CD4-positive, alpha-beta T cell (primary cell): Measurements from ENCODE around the gene DHRS3. TPM values are rescaled to one million over a fixed set of nuclear protein-coding genes. Genes with fewer than 3 reads are reported as not detected.
A peak's percentile ranks its signal among the peaks of the same experiment; 100 is the strongest.

ENCODE experiments used
- ATAC-seq: fragments of 200-7000 bp; cut with Tn5 transposase; one replicate; pipeline ENCODE4 v1.10.0; 2022; ENCODE audit warnings: mild to moderate bottlenecking; ENCODE audit not compliant: poor library complexity
- CTCF ChIA-PET: fragments of 350-600 bp; sonication (Branson Sonifier 250); formaldehyde crosslinking; loops from one replicate; lab custom pipeline; 2021; ENCODE audit warnings: antibody characterized with exemption, inconsistent platforms; lab: Charles Lee
- POLR2A ChIA-PET: fragments of 350-600 bp; sonication (Branson Sonifier 250); formaldehyde crosslinking; loops from one replicate; lab custom pipeline; 2021; ENCODE audit warnings: antibody characterized with exemption, inconsistent platforms; lab: Charles Lee
- DNase-seq, 14 experiments: peaks; one replicate each; pipeline ENCODE4 v3.0.0-alpha.2; 2013 to 2020; ENCODE audit warnings: mixed read lengths in 2 of 14
- H3K27ac ChIP-seq, 2 donors: one replicate each; pipeline versions ENCODE4 v1.5.1 to v1.7.0; 2013; ENCODE audit warnings: low read length in 2 of 2, low read depth in 1 of 2, mild to moderate bottlenecking in 1 of 2
- H3K27me3 ChIP-seq, 2 experiments: 1 replicate in 1 of 2; 2 replicates in 1 of 2; pipeline versions ENCODE4 v1.6.1 to v1.7.0; 2013; ENCODE audit warnings: low read length in 2 of 2, control low read depth in 1 of 2, mild to moderate bottlenecking in 1 of 2, moderate library complexity in 1 of 2; ENCODE audit not compliant: insufficient read depth in 2 of 2, control insufficient read depth in 1 of 2
- H3K36me3 ChIP-seq: one replicate; pipeline ENCODE4 v1.6.1; 2013; ENCODE audit warnings: low read length, control low read depth; ENCODE audit not compliant: insufficient read depth
- H3K4me1 ChIP-seq: one replicate; pipeline ENCODE4 v1.6.1; 2013; ENCODE audit warnings: low read length, control low read depth; ENCODE audit not compliant: insufficient read depth
- H3K4me3 ChIP-seq: one replicate; pipeline ENCODE4 v1.5.1; 2013; ENCODE audit warnings: mild to moderate bottlenecking, low read length, moderate library complexity
- H3K9me3 ChIP-seq, 2 experiments: 1 replicate in 1 of 2; 2 replicates in 1 of 2; pipeline versions ENCODE4 v1.6.1 to v1.7.0; 2013; ENCODE audit warnings: low read length in 2 of 2, mild to moderate bottlenecking in 2 of 2, control low read depth in 1 of 2, moderate library complexity in 1 of 2; ENCODE audit not compliant: control insufficient read depth in 1 of 2, insufficient read depth in 1 of 2
- H3K27ac Mint-ChIP-seq: one replicate; pipeline ENCODE4 v1.8.0; 2020; ENCODE audit warnings: mixed read lengths
- H3K27me3 Mint-ChIP-seq: one replicate; pipeline ENCODE4 v1.8.0; 2021; ENCODE audit warnings: mixed read lengths
- H3K36me3 Mint-ChIP-seq: one replicate; pipeline ENCODE4 v1.8.0; 2021; ENCODE audit warnings: low read depth, mixed read lengths
- H3K4me1 Mint-ChIP-seq: one replicate; pipeline ENCODE4 v1.8.0; 2021; ENCODE audit warnings: low read depth, mixed read lengths
- H3K4me3 Mint-ChIP-seq: one replicate; pipeline ENCODE4 v1.8.0; 2020; ENCODE audit warnings: mild to moderate bottlenecking, mixed read lengths
- H3K9me3 Mint-ChIP-seq: one replicate; pipeline ENCODE4 v1.8.0; 2020; ENCODE audit warnings: mixed read lengths
- intact Hi-C, 2 experiments: fragments of 100-400 bp; cut with DNase I in 1 of 2; cut with micrococcal nuclease in 1 of 2; formaldehyde crosslinking; loops; one replicate each; pipeline versions ENCODE4 v1.15.1 to v1.9.0; 2023 to 2025; cut with DNase I, micrococcal nuclease
- total RNA-seq, 174 experiments: library from RNA in 2 of 174; stranded (reverse) in 2 of 174; gene quantifications; one replicate each; pipeline ENCODE4 v1.2.3 and lab custom pipeline; 2021 to 2026
- TF ChIP-seq, protein P1 (sequence below): fragments of 200-600 bp; IDR thresholded peaks from one replicate; pipeline ENCODE4 v1.8.0; 2022; ENCODE audit warnings: antibody characterized with exemption, mild to moderate bottlenecking

The DHRS3 gene
- total RNA-seq, 2 experiments from 2014 or later: 102 to 108 TPM

- POLR2A ChIA-PET: no interaction called here
- Histone ChIP-seq H3K27me3 (no peaks in the 10 kb centered on the region), H3K4me3 (no peak overlapping the region), H3K27ac (no peak overlapping the region), H3K9me3 (no peaks in the 10 kb centered on the region), H3K4me1 (no peaks in the 10 kb centered on the region), H3K36me3 (peaks cover 62% of the 10 kb centered on the region)
- H3K4me3 Mint-ChIP-seq: no peak overlapping the region
- no peaks in the 10 kb centered on the region for H3K4me1 Mint-ChIP-seq
- ATAC-seq: no peak
- H3K36me3 Mint-ChIP-seq: peaks cover 78% of the 10 kb centered on the region
- TF ChIP-seq, protein P1, sequence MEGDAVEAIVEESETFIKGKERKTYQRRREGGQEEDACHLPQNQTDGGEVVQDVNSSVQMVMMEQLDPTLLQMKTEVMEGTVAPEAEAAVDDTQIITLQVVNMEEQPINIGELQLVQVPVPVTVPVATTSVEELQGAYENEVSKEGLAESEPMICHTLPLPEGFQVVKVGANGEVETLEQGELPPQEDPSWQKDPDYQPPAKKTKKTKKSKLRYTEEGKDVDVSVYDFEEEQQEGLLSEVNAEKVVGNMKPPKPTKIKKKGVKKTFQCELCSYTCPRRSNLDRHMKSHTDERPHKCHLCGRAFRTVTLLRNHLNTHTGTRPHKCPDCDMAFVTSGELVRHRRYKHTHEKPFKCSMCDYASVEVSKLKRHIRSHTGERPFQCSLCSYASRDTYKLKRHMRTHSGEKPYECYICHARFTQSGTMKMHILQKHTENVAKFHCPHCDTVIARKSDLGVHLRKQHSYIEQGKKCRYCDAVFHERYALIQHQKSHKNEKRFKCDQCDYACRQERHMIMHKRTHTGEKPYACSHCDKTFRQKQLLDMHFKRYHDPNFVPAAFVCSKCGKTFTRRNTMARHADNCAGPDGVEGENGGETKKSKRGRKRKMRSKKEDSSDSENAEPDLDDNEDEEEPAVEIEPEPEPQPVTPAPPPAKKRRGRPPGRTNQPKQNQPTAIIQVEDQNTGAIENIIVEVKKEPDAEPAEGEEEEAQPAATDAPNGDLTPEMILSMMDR: no peak
- H3K27ac Mint-ChIP-seq: no peak overlapping the region
- intact Hi-C loops: no loop called here
- CTCF ChIA-PET: no interaction called here
- H3K9me3 Mint-ChIP-seq: no peaks in the 10 kb centered on the region
- no peaks in the 10 kb centered on the region for H3K27me3 Mint-ChIP-seq
- no peak for DNase-seq
Measured at GRCh38 chr1:12574757-12575139, 43.3 kb downstream of the DHRS3 start.

- CTCF ChIA-PET: no interaction called here
- no peaks in the 10 kb centered on the region for H3K27me3 Mint-ChIP-seq
- POLR2A ChIA-PET: no interaction called here
- no peak overlapping the region for H3K4me3 Mint-ChIP-seq
- H3K27me3 ChIP-seq: no peaks in the 10 kb centered on the region
- DNase-seq (no peak), ATAC-seq (no peak)
- no peak overlapping the region for H3K27ac ChIP-seq
- no peaks in the 10 kb centered on the region for H3K4me1 Mint-ChIP-seq
- TF ChIP-seq, protein P1: no peak
- H3K4me1 ChIP-seq: no peaks in the 10 kb centered on the region
- intact Hi-C loops: no loop called here
- peaks cover 82% of the 10 kb centered on the region for H3K36me3 Mint-ChIP-seq
- no peaks in the 10 kb centered on the region for H3K9me3 Mint-ChIP-seq
- peaks cover 52% of the 10 kb centered on the region for H3K36me3 ChIP-seq
- no peaks in the 10 kb centered on the region for H3K9me3 ChIP-seq
- H3K27ac Mint-ChIP-seq: peak overlapping the region; percentile 36
- H3K4me3 ChIP-seq: no peak overlapping the region
Measured at GRCh38 chr1:12573015-12573825, 44.8 kb downstream of the DHRS3 start.

GRCh38 chr1:12572522-12572921 lies 45.5 kb downstream of the DHRS3 start:
- H3K4me3 ChIP-seq: no peak overlapping the region
- no peaks in the 10 kb centered on the region for H3K9me3 ChIP-seq
- H3K4me1 ChIP-seq: no peaks in the 10 kb centered on the region
- POLR2A ChIA-PET: no interaction called here
- TF ChIP-seq, protein P1: no peak
- DNase-seq (no peak), ATAC-seq (no peak)
- H3K27me3 ChIP-seq: no peaks in the 10 kb centered on the region
- no peak overlapping the region for H3K27ac ChIP-seq
- H3K36me3 ChIP-seq: peaks cover 58% of the 10 kb centered on the region
- no peaks in the 10 kb centered on the region for H3K27me3 Mint-ChIP-seq
- intact Hi-C loops: no loop called here
- no peak overlapping the region for H3K4me3 Mint-ChIP-seq
- H3K36me3 Mint-ChIP-seq: peaks cover 84% of the 10 kb centered on the region
- H3K9me3 Mint-ChIP-seq: no peaks in the 10 kb centered on the region
- no peak overlapping the region for H3K27ac Mint-ChIP-seq
- CTCF ChIA-PET: no interaction called here
- peaks cover under 1% of the 10 kb centered on the region for H3K4me1 Mint-ChIP-seq
